H1 (cell line): ENCODE results near the gene ABLIM1. TPM values are rescaled to one million over a fixed set of nuclear protein-coding genes. Genes with fewer than 3 reads are reported as not detected.

Experiments
- CTCF ChIA-PET: fragments of 300-600 bp; sonication (Branson Sonifier 250); formaldehyde crosslinking; loops from one replicate; lab custom pipeline; 2021; ENCODE audit not compliant: partially characterized antibody; lab: Charles Lee
- POLR2A ChIA-PET: fragments of 300-600 bp; sonication (Branson Sonifier 250); formaldehyde crosslinking; loops from one replicate; lab custom pipeline; 2021; ENCODE audit warnings: inconsistent platforms; ENCODE audit not compliant: partially characterized antibody; lab: Charles Lee
- DNase-seq, 2 experiments: peaks; one replicate each; pipeline versions ENCODE4 v3.0.0 to v3.0.0-alpha.2; 2010 to 2022; ENCODE audit warnings: low spot score in 2 of 2, low read depth in 1 of 2, mixed read lengths in 1 of 2
- FAIRE-seq: peaks from 2 replicates; lab custom pipeline; 2011; peaks lifted over from hg19 to GRCh38; lab: Jason Lieb, UNC
- H2AFZ ChIP-seq: 2 replicates; pipeline ENCODE4 v1.8.1; 2012; ENCODE audit warnings: low read length, inconsistent platforms
- H2AK5ac ChIP-seq: 2 replicates; pipeline ENCODE4 v1.6.1; 2013; ENCODE audit warnings: low read depth, low read length
- H2BK120ac ChIP-seq: replicated peaks from 2 replicates; pipeline ENCODE3; 2013; ENCODE audit warnings: low read depth, low read length, inconsistent platforms
- H2BK12ac ChIP-seq: 2 replicates; pipeline ENCODE4 v1.6.1; 2013; ENCODE audit warnings: low read depth, low read length
- H2BK15ac ChIP-seq: 2 replicates; pipeline ENCODE4 v1.6.1; 2013; ENCODE audit warnings: low read length
- H2BK20ac ChIP-seq: 2 replicates; pipeline ENCODE4 v1.6.1; 2013; ENCODE audit warnings: low read length
- H2BK5ac ChIP-seq: 2 replicates; pipeline ENCODE4 v1.6.1; 2013; ENCODE audit warnings: low read depth, low read length
- H3K14ac ChIP-seq: 2 replicates; pipeline ENCODE4 v1.6.1; 2013; ENCODE audit warnings: inconsistent platforms; ENCODE audit not compliant: insufficient read length
- H3K18ac ChIP-seq: 2 replicates; pipeline ENCODE4 v1.6.1; 2013; ENCODE audit warnings: low read length; ENCODE audit errors: extremely low read depth
- H3K23ac ChIP-seq: 2 replicates; pipeline ENCODE4 v1.6.1; 2013; ENCODE audit warnings: inconsistent platforms; ENCODE audit not compliant: insufficient read length
- H3K23me2 ChIP-seq: 2 replicates; pipeline ENCODE4 v1.6.1; 2013; ENCODE audit warnings: low read depth, low read length
- H3K27ac ChIP-seq: 2 replicates; pipeline ENCODE4 v1.6.1; 2011; ENCODE audit warnings: low read depth, low read length, inconsistent platforms
- H3K27me3 ChIP-seq, 4 experiments: replicated peaks in 1 of 4; 1 replicate in 1 of 4; 2 replicates in 3 of 4; pipeline versions ENCODE4 v1.6.1 to v1.8.1; 2011 to 2013; ENCODE audit warnings: low read length in 3 of 4, mild to moderate bottlenecking in 3 of 4, inconsistent platforms in 2 of 4, mixed read lengths in 2 of 4, moderate library complexity in 1 of 4; ENCODE audit not compliant: control insufficient read depth in 3 of 4, insufficient read depth in 3 of 4; ENCODE audit errors: extremely low read depth in 1 of 4
- H3K36me3 ChIP-seq, 4 experiments: 2 replicates each; pipeline versions ENCODE4 v1.6.1 to v1.8.1; 2011 to 2013; ENCODE audit warnings: mild to moderate bottlenecking in 4 of 4, low read length in 3 of 4, moderate library complexity in 2 of 4, control low read depth in 1 of 4, inconsistent platforms in 1 of 4; ENCODE audit not compliant: insufficient read depth in 4 of 4, control insufficient read depth in 2 of 4
- H3K4ac ChIP-seq: replicated peaks from 2 replicates; pipeline ENCODE3; 2013; ENCODE audit warnings: low read length, low read depth, mixed read lengths, inconsistent platforms; ENCODE audit not compliant: insufficient read length
- H3K4me1 ChIP-seq, 4 experiments: replicated peaks in 1 of 4; 1 replicate in 1 of 4; 2 replicates in 3 of 4; pipeline versions ENCODE4 v1.6.1 to v1.8.1; 2011 to 2013; ENCODE audit warnings: low read length in 3 of 4, inconsistent platforms in 2 of 4, mixed read lengths in 1 of 4; ENCODE audit not compliant: insufficient read depth in 4 of 4, control insufficient read depth in 3 of 4
- H3K4me2 ChIP-seq, 2 experiments: 2 replicates each; pipeline versions ENCODE4 v1.6.1 to v1.8.1; 2011 to 2013; ENCODE audit warnings: low read depth in 2 of 2, low read length in 2 of 2, control low read depth in 1 of 2, inconsistent platforms in 1 of 2, mild to moderate bottlenecking in 1 of 2; ENCODE audit not compliant: insufficient read depth in 1 of 2
- H3K4me3 ChIP-seq, 4 experiments: fragments of 200-600, 300-600 bp in 1 of 4; sonication (generic), shearing (Covaris generic), sonication (Bioruptor Twin) in 1 of 4; 2 replicates each; pipeline versions ENCODE4 v1.5.1 to v1.8.1; 2011 to 2016; ENCODE audit warnings: low read length in 4 of 4, low read depth in 3 of 4, control low read depth in 2 of 4, inconsistent platforms in 2 of 4, mild to moderate bottlenecking in 2 of 4, mixed read lengths in 1 of 4, moderate library complexity in 1 of 4; ENCODE audit not compliant: insufficient read depth in 2 of 4; ENCODE audit errors: extremely low read depth in 1 of 4
- H3K56ac ChIP-seq: replicated peaks from 2 replicates; pipeline ENCODE3; 2013; ENCODE audit warnings: low read depth, mild to moderate bottlenecking, mixed read lengths, low read length, inconsistent platforms; ENCODE audit not compliant: insufficient read length
- H3K79me1 ChIP-seq: 2 replicates; pipeline ENCODE4 v1.6.1; 2013; ENCODE audit warnings: low read depth, low read length, control low read depth
- H3K79me2 ChIP-seq, 2 experiments: 2 replicates each; pipeline versions ENCODE4 v1.6.1 to v1.8.1; 2012 to 2013; ENCODE audit warnings: low read length in 2 of 2, mild to moderate bottlenecking in 2 of 2, inconsistent platforms in 1 of 2; ENCODE audit not compliant: insufficient read depth in 2 of 2, control insufficient read depth in 1 of 2
- H3K9ac ChIP-seq, 4 experiments: replicated peaks in 1 of 4; 1 replicate in 1 of 4; 2 replicates in 3 of 4; pipeline versions ENCODE4 v1.6.1 to v1.8.1; 2011 to 2013; ENCODE audit warnings: low read depth in 3 of 4, low read length in 3 of 4, control low read depth in 2 of 4, mild to moderate bottlenecking in 2 of 4, moderate library complexity in 2 of 4, inconsistent platforms in 1 of 4; ENCODE audit errors: extremely low read depth in 1 of 4
- H3K9me3 ChIP-seq, 2 experiments: 2 replicates each; pipeline versions ENCODE4 v1.6.1 to v1.8.1; 2012 to 2013; ENCODE audit warnings: mild to moderate bottlenecking in 2 of 2, moderate library complexity in 2 of 2, control low read depth in 1 of 2, inconsistent platforms in 1 of 2, low read depth in 1 of 2, low read length in 1 of 2, mixed read lengths in 1 of 2; ENCODE audit not compliant: insufficient read depth in 2 of 2
- H4K20me1 ChIP-seq, 2 experiments: replicated peaks in 1 of 2; 2 replicates each; pipeline versions ENCODE3 to v1.8.1; 2011 to 2013; ENCODE audit warnings: inconsistent platforms in 2 of 2, low read length in 2 of 2, mild to moderate bottlenecking in 1 of 2; ENCODE audit not compliant: insufficient read depth in 2 of 2, control insufficient read depth in 1 of 2
- H4K5ac ChIP-seq: 2 replicates; pipeline ENCODE4 v1.6.1; 2013; ENCODE audit warnings: low read length, low read depth, mixed read lengths, inconsistent platforms; ENCODE audit not compliant: insufficient read length
- H4K8ac ChIP-seq: 2 replicates; pipeline ENCODE4 v1.8.0; 2013; ENCODE audit warnings: mild to moderate bottlenecking, moderate library complexity, low read length, inconsistent platforms; ENCODE audit not compliant: insufficient read depth; ENCODE audit errors: extremely low read depth
- H4K91ac ChIP-seq: replicated peaks from 2 replicates; pipeline ENCODE3; 2013; ENCODE audit warnings: low read length, mixed read lengths, inconsistent platforms; ENCODE audit not compliant: insufficient read length
- BCL11A ChIP-seq, 2 experiments: IDR thresholded peaks; one replicate each; pipeline ENCODE4 v1.6.1; 2011; ENCODE audit warnings: low read depth in 2 of 2, low read length in 2 of 2, mild to moderate bottlenecking in 2 of 2
- HDAC2 ChIP-seq, 2 experiments: fragments of 300-600 bp in 1 of 2; sonication (generic) in 1 of 2; IDR thresholded peaks; 2 replicates each; pipeline ENCODE4 v1.6.1; 2011 to 2012; ENCODE audit warnings: low read depth in 2 of 2, low read length in 2 of 2, mild to moderate bottlenecking in 2 of 2, moderate library complexity in 2 of 2, borderline replicate concordance in 1 of 2, inconsistent platforms in 1 of 2
- JUND ChIP-seq: IDR thresholded peaks from 2 replicates; pipeline ENCODE4 v1.6.1; 2011; ENCODE audit warnings: mild to moderate bottlenecking, improper control_type of control experiment, low read length
- KDM4A ChIP-seq: IDR thresholded peaks from one replicate; pipeline ENCODE4 v1.7.1; 2012; ENCODE audit warnings: low read depth, mild to moderate bottlenecking, moderate library complexity, low read length, inconsistent platforms; ENCODE audit not compliant: severe bottlenecking
- NANOG ChIP-seq: IDR thresholded peaks from 2 replicates; pipeline ENCODE4 v1.6.1; 2011; ENCODE audit warnings: low read length, low read depth, mild to moderate bottlenecking, inconsistent platforms; ENCODE audit not compliant: insufficient read depth, poor library complexity, severe bottlenecking
- RAD21 ChIP-seq, 2 experiments: IDR thresholded peaks in 1 of 2; conservative IDR thresholded peaks in 1 of 2; 2 replicates each; pipeline ENCODE4 v1.6.1; 2011; ENCODE audit warnings: low read depth in 2 of 2, low read length in 2 of 2, improper control_type of control experiment in 1 of 2, inconsistent platforms in 1 of 2, mild to moderate bottlenecking in 1 of 2, moderate library complexity in 1 of 2
- RBBP5 ChIP-seq: IDR thresholded peaks from 2 replicates; pipeline ENCODE4 v1.7.1; 2012; ENCODE audit warnings: low read depth, mild to moderate bottlenecking, inconsistent platforms, low read length, moderate library complexity, borderline replicate concordance
- SIX5 ChIP-seq: IDR thresholded peaks from 2 replicates; pipeline ENCODE4 v1.6.1; 2011; ENCODE audit warnings: mild to moderate bottlenecking, low read depth, low read length
- SP2 ChIP-seq: IDR thresholded peaks from 2 replicates; pipeline ENCODE4 v1.6.1; 2012; ENCODE audit warnings: mild to moderate bottlenecking, low read length, inconsistent platforms
- TAF7 ChIP-seq: optimal IDR thresholded peaks from 2 replicates; pipeline ENCODE3; 2011; ENCODE audit warnings: low read depth, mild to moderate bottlenecking, inconsistent platforms, low read length, moderate library complexity, borderline replicate concordance
- TEAD4 ChIP-seq: IDR thresholded peaks from 2 replicates; pipeline ENCODE4 v1.6.1; 2012; ENCODE audit warnings: low read depth, low read length, inconsistent platforms, mixed read lengths
- WGBS, 2 experiments: shearing (Covaris generic) in 1 of 2; methylation state at CpG; one replicate each; pipeline versions ENCODE4 v1.1.6 to v1.1.7; 2013 to 2015; ENCODE audit warnings: low lambda C conversion rate in 2 of 2, mixed read lengths in 2 of 2, inconsistent platforms in 1 of 2, low coverage in 1 of 2, missing lambda C conversion rate in 1 of 2; ENCODE audit not compliant: insufficient replicate concordance in 2 of 2, insufficient coverage in 1 of 2, insufficient read length in 1 of 2; ENCODE audit errors: extremely low coverage in 1 of 2, missing lambda C conversion rate in 1 of 2; 5-methylcytosine and 5-hydroxymethylcytosine counted together
- polyA plus RNA-seq, 7 experiments: library from polyadenylated mRNA; depleted of rRNA in 3 of 7; stranded (reverse) in 5 of 7; unstranded in 2 of 7; fragments of >200 nt in 5 of 7; fragments of 200-250 nt in 2 of 7; gene quantifications; 1 replicate in 5 of 7; 2 replicates in 1 of 7; 4 replicates in 1 of 7; pipeline versions ENCODE4 v1.2.1 to v1.2.3, GENCODE V29; 2011 to 2013; ENCODE audit warnings: missing spikeins in 2 of 7, mixed read lengths in 2 of 7
- total RNA-seq: library from RNA; stranded (reverse); fragmentation: NEBNext Ultra II Directional; extraction: Animal tissue kit (Norgen Biotek cat#: 25700); gene quantifications from 2 replicates; pipeline ENCODE4 v1.2.1, GENCODE V29; 2021

ABLIM1 gene
- total and polyA plus RNA-seq, 2 of the 8 experiments (the other 6 are each of a cell fraction or from before 2014, with no cell fraction given): 51.2 to 51.7 TPM

DNA sequence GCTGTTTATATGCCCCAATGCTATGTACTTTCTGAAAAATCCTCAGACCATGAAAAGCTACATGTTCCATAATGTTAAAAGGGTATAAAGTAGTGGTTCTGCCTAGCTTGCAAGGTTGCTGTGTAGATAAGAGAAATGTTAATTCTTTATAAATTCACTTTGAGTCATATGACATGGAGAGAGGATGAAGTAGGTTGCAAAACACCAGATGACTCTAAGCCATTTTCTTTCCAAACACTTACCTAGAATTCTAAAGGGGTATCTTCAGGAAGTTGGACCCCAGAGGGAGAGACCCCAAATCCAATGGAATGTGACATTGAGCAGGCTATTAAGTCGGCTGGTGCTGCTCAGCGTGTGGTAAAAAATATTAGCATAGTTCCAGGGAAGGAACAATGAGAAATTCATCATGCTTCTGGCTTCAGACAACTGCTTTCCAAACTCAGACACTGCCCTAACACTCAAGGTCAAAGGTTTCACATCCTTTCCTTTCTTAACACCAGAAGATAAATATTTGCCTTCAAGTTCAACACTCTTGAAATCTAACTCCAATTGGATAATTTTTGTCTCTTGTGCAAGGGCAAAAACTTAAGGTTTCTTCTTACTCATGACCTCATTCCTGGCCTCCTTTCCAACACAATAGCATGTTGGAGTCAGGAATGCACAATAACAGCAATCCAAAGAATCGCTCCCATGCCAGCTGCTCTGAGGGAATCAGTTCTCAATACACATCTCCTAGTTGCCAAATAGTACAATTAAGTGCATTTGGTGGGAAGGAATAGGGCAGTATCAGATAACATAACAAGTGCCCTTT, 153.1 kb downstream of the ABLIM1 start:
- Histone ChIP-seq H3K56ac (no peak overlapping the region), H3K27ac (no peak overlapping the region), H4K5ac (no peak overlapping the region), H2BK5ac (peak overlapping the region; percentile 7; the same call in 1 of the 2 replicates), H3K18ac (no peak overlapping the region), H3K9ac (no peak overlapping the region), H3K79me1 (no peaks in the 10 kb centered on the region; the same call in 1 of the 2 replicates), H3K36me3 (no peaks in the 10 kb centered on the region), H2BK15ac (peak overlapping the region; percentile 88; the same call in 1 of the 2 replicates), H3K4me3 (no peak overlapping the region), H3K79me2 (0 out of 4 replicates have a peak, but pooled peaks cover 0 to 3% of the 10 kb centered on the region in 2 experiments), H3K9me3 (no peaks in the 10 kb centered on the region), H2BK120ac (no peak overlapping the region), H2AFZ (no peak overlapping the region), H3K4me1 (peaks cover 0 to 8% (median 1%) of the 10 kb centered on the region in 4 experiments; a peak in 5 of 7 replicates), H3K4me2 (no peak overlapping the region), H4K20me1 (peaks cover 0 to 5% of the 10 kb centered on the region in 2 experiments), H3K4ac (no peak overlapping the region), H3K14ac (no peak overlapping the region), H3K23me2 (no peaks in the 10 kb centered on the region), H4K91ac (no peak overlapping the region), H3K27me3 (no peaks in the 10 kb centered on the region), H2BK12ac (peak overlapping the region; percentile 46), H2BK20ac (no peak overlapping the region), H4K8ac (no peak overlapping the region), H2AK5ac (no peak overlapping the region), H3K23ac (no peak overlapping the region)
- POLR2A ChIA-PET: interaction anchor here (1.0 to 1.1 kb wide), 2 partner anchors 11 to 17 kb away, joined by 3 to 4 read pairs; no protein-coding TSS in a partner anchor
- WGBS, 2 experiments: 80% methylated on average over 3 of the region's 3 CpGs; no CpG with 5 or more reads in 1 of the 2 experiments
- FAIRE-seq: no peak
- CTCF ChIA-PET: interaction anchor here (0.9 to 1.7 kb wide), 3 partner anchors 16 to 199 kb away, joined by 3 to 5 read pairs (median 3); no protein-coding TSS in a partner anchor
- no peak for DNase-seq
- TF ChIP-seq HDAC2 (IDR thresholded peaks at IDR 0.05; ENCODE audit: borderline replicate concordance in 1 of 2, low read depth in 2 of 2, low read length in 2 of 2) (no peak), JUND (no peak), SIX5 (no peak), RAD21 (IDR thresholded peaks at IDR 0.05 in 1 of 2, conservative IDR thresholded peaks at IDR 0.05 in 1 of 2; ENCODE audit: low read depth in 2 of 2, low read length in 2 of 2) (no peak), TEAD4 (no peak; the same call in 1 of the 2 replicates), BCL11A (IDR thresholded peaks at IDR 0.05; ENCODE audit: low read depth in 2 of 2, low read length in 2 of 2) (no peak), RBBP5 (no peak), TAF7 (no peak), KDM4A (no peak), NANOG (no peak), SP2 (no peak)
